ENCODE data around the gene DNMT3L. TPM values are rescaled to one million over a fixed set of nuclear protein-coding genes. Genes with fewer than 3 reads are reported as not detected.

Gene DNMT3L
- total RNA-seq, 4 donors from 2014 or later, result not detected

DNA sequence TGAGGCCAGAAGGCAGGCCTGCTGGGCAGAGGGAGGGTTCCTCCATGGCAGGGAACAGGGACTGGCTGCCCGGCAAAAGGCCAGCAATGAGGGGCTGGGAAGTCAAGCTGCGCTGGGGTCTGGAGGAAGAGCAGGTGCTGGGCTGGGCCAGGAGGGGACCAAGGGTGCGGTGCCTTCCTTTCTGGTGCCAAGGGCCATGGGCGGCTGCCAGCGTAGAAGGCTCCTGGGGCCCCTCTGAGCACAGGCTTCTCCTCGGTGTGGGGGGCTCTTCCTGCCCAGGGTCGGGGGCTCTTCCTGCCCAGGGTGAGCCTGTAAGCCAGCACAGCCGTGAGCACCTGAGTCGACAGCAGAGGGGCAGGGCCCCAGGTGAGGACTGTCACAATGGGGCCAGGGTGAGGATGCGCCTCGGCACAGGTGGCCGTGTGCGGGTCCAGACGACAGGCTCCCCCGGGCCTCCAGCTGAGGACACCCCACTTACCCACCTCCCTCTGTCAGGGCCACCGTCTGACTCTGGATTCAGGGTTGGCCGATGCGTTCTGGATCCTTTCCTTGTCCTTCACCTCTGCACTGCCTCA lies 10.7 kb upstream of the DNMT3L start:
- Histone ChIP-seq H3K27me3 (peaks cover 15% of the 10 kb centered on the region), H3K4me1 (no peaks in the 10 kb centered on the region), H3K27ac (no peak overlapping the region), H3K9me3 (no peaks in the 10 kb centered on the region), H3K36me3 (no peaks in the 10 kb centered on the region), H3K4me3 (no peak overlapping the region)
- WGBS, 2 donors (ENCODE audit: low coverage in 1 of 2), result 80 to 86% methylated on average over 1 to 6 of the region's 18 CpGs
- TF ChIP-seq POLR2A (IDR thresholded peaks at IDR 0.05) (no peak), POLR2AphosphoS5 (IDR thresholded peaks at IDR 0.05) (no peak), EP300 (IDR thresholded peaks at IDR 0.05) (no peak)
- TF ChIP-seq, protein P1, sequence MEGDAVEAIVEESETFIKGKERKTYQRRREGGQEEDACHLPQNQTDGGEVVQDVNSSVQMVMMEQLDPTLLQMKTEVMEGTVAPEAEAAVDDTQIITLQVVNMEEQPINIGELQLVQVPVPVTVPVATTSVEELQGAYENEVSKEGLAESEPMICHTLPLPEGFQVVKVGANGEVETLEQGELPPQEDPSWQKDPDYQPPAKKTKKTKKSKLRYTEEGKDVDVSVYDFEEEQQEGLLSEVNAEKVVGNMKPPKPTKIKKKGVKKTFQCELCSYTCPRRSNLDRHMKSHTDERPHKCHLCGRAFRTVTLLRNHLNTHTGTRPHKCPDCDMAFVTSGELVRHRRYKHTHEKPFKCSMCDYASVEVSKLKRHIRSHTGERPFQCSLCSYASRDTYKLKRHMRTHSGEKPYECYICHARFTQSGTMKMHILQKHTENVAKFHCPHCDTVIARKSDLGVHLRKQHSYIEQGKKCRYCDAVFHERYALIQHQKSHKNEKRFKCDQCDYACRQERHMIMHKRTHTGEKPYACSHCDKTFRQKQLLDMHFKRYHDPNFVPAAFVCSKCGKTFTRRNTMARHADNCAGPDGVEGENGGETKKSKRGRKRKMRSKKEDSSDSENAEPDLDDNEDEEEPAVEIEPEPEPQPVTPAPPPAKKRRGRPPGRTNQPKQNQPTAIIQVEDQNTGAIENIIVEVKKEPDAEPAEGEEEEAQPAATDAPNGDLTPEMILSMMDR (IDR thresholded peaks at IDR 0.05), result no peak
- no peak for ATAC-seq

DNA sequence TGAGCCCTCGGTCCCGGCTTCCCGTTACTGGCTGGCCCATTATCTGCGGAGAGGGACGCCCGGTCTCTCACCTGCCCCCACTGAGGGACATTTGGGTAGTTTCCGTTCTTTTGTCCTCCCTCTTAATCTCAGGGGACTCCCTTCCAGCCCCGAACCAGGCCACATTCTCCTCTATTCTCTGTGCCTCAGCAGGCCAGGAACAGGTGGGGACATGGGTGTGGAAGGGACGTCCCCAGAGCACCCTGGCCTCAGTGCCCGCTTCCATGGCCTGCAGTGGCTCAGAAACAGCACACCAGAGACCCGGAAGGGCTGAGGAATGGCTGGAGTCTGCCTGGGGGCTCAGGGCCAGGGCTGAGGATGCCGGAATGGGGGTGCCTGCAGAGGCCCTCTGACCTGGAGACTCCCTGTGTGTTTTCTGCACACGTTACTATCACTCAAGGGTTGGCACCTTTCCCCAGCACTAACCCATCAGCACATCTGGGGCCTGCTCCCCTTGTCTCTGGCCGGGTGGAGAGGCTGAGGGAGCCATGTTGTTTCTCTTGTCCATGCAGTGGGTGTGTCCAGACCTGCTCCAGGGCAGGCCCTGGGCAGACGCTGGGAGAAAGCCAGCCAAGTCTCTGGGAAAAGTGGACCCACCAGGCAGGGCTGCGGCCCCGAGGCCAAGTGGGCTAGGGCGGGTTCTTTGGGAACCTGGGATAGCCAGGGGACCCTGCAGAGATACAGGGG lies 10.0 kb upstream of the DNMT3L start:
- ATAC-seq, result no peak
- Histone ChIP-seq H3K4me1 (no peaks in the 10 kb centered on the region), H3K27ac (no peak overlapping the region), H3K36me3 (no peaks in the 10 kb centered on the region), H3K4me3 (no peak overlapping the region), H3K9me3 (no peaks in the 10 kb centered on the region), H3K27me3 (peaks cover 15% of the 10 kb centered on the region)
- no peak for TF ChIP-seq POLR2A (IDR thresholded peaks at IDR 0.05)
- no peak for TF ChIP-seq POLR2AphosphoS5 (IDR thresholded peaks at IDR 0.05)
- TF ChIP-seq, protein P1 (IDR thresholded peaks at IDR 0.05), result no peak
- TF ChIP-seq EP300 (IDR thresholded peaks at IDR 0.05), result no peak
- 63 to 94% methylated on average over 2 to 10 of the region's 18 CpGs for WGBS, 2 donors (ENCODE audit: low coverage in 1 of 2)

DNA sequence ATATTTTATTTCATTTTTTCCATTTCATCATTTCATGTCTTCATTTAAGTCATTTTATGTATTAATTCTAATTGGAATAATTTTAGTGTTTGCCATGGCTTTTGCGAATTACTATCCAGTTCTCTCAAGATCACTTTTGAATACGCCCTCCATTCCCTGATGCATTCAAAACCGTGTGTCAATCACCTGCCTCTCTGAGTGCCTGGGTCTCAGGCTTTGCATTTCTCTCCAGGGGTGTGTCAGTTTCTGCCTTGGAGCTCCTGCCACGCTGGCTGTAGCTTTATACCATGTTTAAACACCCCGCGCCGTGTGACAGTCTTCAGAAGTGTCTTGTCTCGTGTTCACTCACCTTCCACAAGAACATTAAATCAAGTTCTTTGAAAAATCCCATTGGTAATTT lies 7.4 kb upstream of the DNMT3L start:
- TF ChIP-seq POLR2A (IDR thresholded peaks at IDR 0.05) (no peak), EP300 (IDR thresholded peaks at IDR 0.05) (no peak), POLR2AphosphoS5 (IDR thresholded peaks at IDR 0.05) (no peak)
- TF ChIP-seq, protein P1 (IDR thresholded peaks at IDR 0.05), result no peak
- no peak overlapping the region for H3K4me3 ChIP-seq
- no peaks in the 10 kb centered on the region for H3K4me1 ChIP-seq
- ATAC-seq, result no peak
- peaks cover 22% of the 10 kb centered on the region for H3K27me3 ChIP-seq
- H3K27ac ChIP-seq, result no peak overlapping the region
- no peaks in the 10 kb centered on the region for H3K36me3 ChIP-seq
- H3K9me3 ChIP-seq, result no peaks in the 10 kb centered on the region
- 78 to 82% methylated on average over 4 to 7 of the region's 8 CpGs for WGBS, 2 donors (ENCODE audit: low coverage in 1 of 2)

DNA sequence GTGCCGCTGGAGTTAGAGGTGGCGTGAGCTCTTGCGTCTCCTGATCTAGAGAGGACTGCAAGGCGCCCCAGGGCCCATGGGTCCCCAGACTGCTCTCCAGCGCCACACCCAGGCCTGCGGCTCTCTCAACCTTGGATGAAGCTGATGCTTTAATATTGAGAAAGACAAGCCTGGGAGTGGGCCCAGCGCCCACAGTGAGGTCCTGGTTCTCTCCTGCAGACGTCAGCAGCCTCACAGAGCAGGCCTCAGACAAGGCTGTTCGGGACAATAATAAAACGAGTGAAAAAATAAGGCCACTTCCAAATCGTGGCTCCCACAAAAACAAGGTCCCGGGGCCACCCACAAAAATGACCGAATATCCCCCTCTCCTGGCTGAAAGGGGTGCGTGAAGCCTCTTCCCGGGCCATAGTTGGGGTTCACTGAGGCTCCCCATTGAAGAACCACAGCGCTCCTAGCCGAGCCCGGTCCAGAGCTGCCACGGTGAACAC lies 6.0 kb upstream of the DNMT3L start:
- Histone ChIP-seq H3K9me3 (no peaks in the 10 kb centered on the region), H3K4me3 (no peak overlapping the region), H3K27ac (no peak overlapping the region), H3K4me1 (no peaks in the 10 kb centered on the region), H3K27me3 (peaks cover 21% of the 10 kb centered on the region), H3K36me3 (no peaks in the 10 kb centered on the region)
- no peak for TF ChIP-seq POLR2A (IDR thresholded peaks at IDR 0.05)
- TF ChIP-seq, protein P1 (IDR thresholded peaks at IDR 0.05), result peak in 2 of 4 experiments; percentile 7 to 27
- WGBS, 2 donors (ENCODE audit: low coverage in 1 of 2), result 60 to 71% methylated on average over 3 to 5 of the region's 19 CpGs
- ATAC-seq, result no peak
